Measurements from ENCODE around the gene HAPSTR1.

The HAPSTR1 gene

GRCh38 chr16:9138731-9139501 lies 47.5 kb downstream of the HAPSTR1 start:
- peak overlapping the region; percentile 36 for H3K4me3 Mint-ChIP-seq

GRCh38 chr16:9139965-9140364 lies 48.5 kb downstream of the HAPSTR1 start:
- peaks cover 25% of the 10 kb centered on the region for H3K4me1 Mint-ChIP-seq
- H3K4me3 Mint-ChIP-seq = peak overlapping the region; percentile 16
- no peaks in the 10 kb centered on the region for H3K36me3 Mint-ChIP-seq (ENCODE audit: insufficient read depth)
- H3K27me3 Mint-ChIP-seq = no peaks in the 10 kb centered on the region
- DNase-seq (ENCODE audit: low spot score in 2 of 2) = no peak
- ATAC-seq (replicated peaks; ENCODE audit: extremely low read depth, poor library complexity, severe bottlenecking) = peak; percentile 45
- no peak overlapping the region for H3K27ac Mint-ChIP-seq (ENCODE audit: low read depth)
- H3K9me3 Mint-ChIP-seq = no peaks in the 10 kb centered on the region

More at GRCh38 chr16:9138731-9139501, 47.5 kb downstream of the HAPSTR1 start:
- ATAC-seq (replicated peaks; ENCODE audit: extremely low read depth, poor library complexity, severe bottlenecking) (peak; percentile 65), DNase-seq (ENCODE audit: low spot score in 2 of 2) (peak; percentile 36 to 46)
- H3K4me1 Mint-ChIP-seq = peaks cover 31% of the 10 kb centered on the region
- no peaks in the 10 kb centered on the region for H3K27me3 Mint-ChIP-seq
- H3K36me3 Mint-ChIP-seq (ENCODE audit: insufficient read depth) = no peaks in the 10 kb centered on the region
- H3K27ac Mint-ChIP-seq (ENCODE audit: low read depth) = peak overlapping the region; percentile 79
- H3K9me3 Mint-ChIP-seq = no peaks in the 10 kb centered on the region

All from central memory CD8-positive, alpha-beta T cell (primary cell).